Mucosa of rectum (tissue), 2 donors: ENCODE results near the gene EIF4E1B.

Experiments used
- H3K27ac ChIP-seq, 2 donors: one replicate each; pipeline ENCODE4 v1.7.0; 2013; ENCODE audit warnings: inconsistent platforms in 2 of 2, low read depth in 2 of 2, low read length in 2 of 2
- H3K27me3 ChIP-seq, 2 donors: one replicate each; pipeline ENCODE4 v1.7.0; 2013; ENCODE audit warnings: low read length in 2 of 2; ENCODE audit not compliant: control insufficient read depth in 2 of 2, insufficient read depth in 2 of 2
- H3K36me3 ChIP-seq, 2 donors: one replicate each; pipeline ENCODE4 v1.7.0; 2013; ENCODE audit warnings: low read length in 2 of 2; ENCODE audit not compliant: control insufficient read depth in 2 of 2, insufficient read depth in 2 of 2
- H3K4me1 ChIP-seq, 2 donors: one replicate each; pipeline ENCODE4 v1.7.0; 2013; ENCODE audit warnings: low read length in 2 of 2, mild to moderate bottlenecking in 1 of 2; ENCODE audit not compliant: control insufficient read depth in 2 of 2, insufficient read depth in 2 of 2
- H3K4me3 ChIP-seq, 2 donors: one replicate each; pipeline ENCODE4 v1.7.0; 2013; ENCODE audit warnings: low read length in 2 of 2
- H3K9ac ChIP-seq, 2 donors: one replicate each; pipeline ENCODE4 v1.7.0; 2013; ENCODE audit warnings: low read length in 2 of 2, low read depth in 1 of 2, mild to moderate bottlenecking in 1 of 2
- H3K9me3 ChIP-seq, 2 donors: one replicate each; pipeline ENCODE4 v1.7.0; 2013; ENCODE audit warnings: low read length in 2 of 2; ENCODE audit not compliant: control insufficient read depth in 2 of 2
- donor health status: healthy.
- donor health status: Normal muscosa, but diverticular disease.

EIF4E1B gene

DNA sequence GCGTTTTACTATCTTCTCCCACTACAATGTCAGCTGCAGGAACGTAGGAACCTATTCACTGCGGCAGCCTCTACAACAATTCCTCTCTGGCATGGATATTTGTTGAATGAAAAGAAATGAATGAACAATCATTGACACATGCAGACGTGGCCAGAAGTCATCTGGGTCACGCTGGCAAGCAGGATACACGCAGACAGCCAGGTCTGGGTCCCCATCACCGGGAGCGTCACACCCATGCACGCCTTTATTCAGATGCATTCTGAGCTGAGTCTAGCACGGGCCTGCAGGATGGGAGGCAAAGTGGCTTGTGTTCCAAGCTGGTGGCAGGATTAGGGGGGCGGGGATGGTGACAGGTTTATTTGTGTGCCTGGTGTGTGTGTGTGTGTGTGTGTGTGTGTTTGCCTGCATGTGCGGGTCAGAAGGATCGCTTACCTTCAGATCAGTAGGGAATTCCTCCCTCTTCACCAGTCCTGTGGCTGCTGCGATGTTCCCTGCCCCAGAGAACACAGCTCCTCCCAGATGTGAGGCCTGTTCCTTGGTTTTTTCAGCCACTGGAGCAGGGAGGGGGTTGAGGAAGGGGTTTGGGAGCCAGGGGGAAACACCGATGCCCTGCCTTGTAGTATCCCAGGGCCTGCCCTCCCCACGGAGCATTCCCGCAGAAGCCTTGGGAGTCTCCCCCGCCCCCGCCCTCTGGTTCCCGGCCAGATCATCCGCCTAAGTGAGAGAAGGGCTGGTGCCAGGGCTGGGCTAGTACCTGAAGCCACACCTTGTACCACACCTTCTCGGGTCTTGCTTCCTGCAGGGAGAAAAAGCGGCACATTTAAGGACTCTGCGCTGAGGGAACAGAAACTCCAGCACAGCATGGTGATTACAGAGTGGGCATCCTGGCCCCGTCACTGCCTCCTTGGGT lies 4.3 kb upstream of the EIF4E1B start:
- H3K9ac ChIP-seq: no peak overlapping the region
- no peak overlapping the region for H3K27ac ChIP-seq
- H3K36me3 ChIP-seq: no peaks in the 10 kb centered on the region
- H3K9me3 ChIP-seq: no peaks in the 10 kb centered on the region
- no peak overlapping the region for H3K4me3 ChIP-seq
- peaks cover 52 to 58% of the 10 kb centered on the region in 2 donors for H3K27me3 ChIP-seq
- H3K4me1 ChIP-seq: peaks cover 5 to 10% of the 10 kb centered on the region in 2 donors

DNA sequence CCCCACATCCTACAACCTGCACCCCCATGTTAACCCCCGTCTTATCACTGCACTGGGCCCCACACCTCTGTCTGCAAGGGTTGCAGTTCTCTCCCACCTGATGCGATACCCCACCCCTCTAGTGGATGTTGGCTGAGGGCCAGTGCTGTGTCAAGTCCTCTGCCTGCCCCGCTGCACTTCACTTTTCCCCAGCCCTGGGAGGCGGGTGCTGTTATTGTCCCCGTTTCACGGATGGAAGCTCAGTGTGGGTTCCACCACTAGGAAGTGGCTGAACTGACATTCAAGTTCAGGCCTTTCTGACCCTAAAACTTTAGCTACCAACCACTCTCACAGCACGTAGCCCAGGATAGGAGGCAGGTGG lies 3.6 kb upstream of the EIF4E1B start:
- Histone ChIP-seq H3K36me3 (no peaks in the 10 kb centered on the region), H3K27ac (no peak overlapping the region), H3K9ac (no peak overlapping the region), H3K9me3 (no peaks in the 10 kb centered on the region), H3K27me3 (peaks cover 55 to 58% of the 10 kb centered on the region in 2 donors), H3K4me1 (peaks cover 5 to 10% of the 10 kb centered on the region in 2 donors), H3K4me3 (no peak overlapping the region)

DNA sequence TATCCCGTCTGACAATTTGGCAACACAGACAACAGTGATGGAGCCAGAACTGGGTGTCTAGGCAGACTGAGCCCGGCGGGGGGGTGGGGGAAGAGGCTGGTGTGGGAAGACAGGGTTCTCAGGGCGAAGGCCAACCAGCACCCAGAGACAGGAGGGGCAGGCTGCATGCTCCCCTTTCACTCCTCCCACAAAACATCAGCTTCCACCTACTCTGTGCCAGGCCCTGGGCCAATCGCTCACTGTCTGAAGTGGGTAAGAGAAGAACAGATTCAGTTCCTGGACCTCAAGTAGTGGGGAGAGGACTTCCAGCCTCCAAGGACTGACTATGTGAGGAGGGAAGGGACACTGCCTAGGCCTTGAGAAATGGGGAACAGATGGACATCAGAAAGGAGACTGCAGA lies 2.9 kb upstream of the EIF4E1B start:
- H3K27me3 ChIP-seq: peaks cover 53 to 56% of the 10 kb centered on the region in 2 donors
- no peak overlapping the region for H3K9ac ChIP-seq
- H3K36me3 ChIP-seq: no peaks in the 10 kb centered on the region
- no peaks in the 10 kb centered on the region for H3K9me3 ChIP-seq
- H3K27ac ChIP-seq: no peak overlapping the region
- H3K4me3 ChIP-seq: no peak overlapping the region
- H3K4me1 ChIP-seq: peaks cover 5 to 10% of the 10 kb centered on the region in 2 donors

DNA sequence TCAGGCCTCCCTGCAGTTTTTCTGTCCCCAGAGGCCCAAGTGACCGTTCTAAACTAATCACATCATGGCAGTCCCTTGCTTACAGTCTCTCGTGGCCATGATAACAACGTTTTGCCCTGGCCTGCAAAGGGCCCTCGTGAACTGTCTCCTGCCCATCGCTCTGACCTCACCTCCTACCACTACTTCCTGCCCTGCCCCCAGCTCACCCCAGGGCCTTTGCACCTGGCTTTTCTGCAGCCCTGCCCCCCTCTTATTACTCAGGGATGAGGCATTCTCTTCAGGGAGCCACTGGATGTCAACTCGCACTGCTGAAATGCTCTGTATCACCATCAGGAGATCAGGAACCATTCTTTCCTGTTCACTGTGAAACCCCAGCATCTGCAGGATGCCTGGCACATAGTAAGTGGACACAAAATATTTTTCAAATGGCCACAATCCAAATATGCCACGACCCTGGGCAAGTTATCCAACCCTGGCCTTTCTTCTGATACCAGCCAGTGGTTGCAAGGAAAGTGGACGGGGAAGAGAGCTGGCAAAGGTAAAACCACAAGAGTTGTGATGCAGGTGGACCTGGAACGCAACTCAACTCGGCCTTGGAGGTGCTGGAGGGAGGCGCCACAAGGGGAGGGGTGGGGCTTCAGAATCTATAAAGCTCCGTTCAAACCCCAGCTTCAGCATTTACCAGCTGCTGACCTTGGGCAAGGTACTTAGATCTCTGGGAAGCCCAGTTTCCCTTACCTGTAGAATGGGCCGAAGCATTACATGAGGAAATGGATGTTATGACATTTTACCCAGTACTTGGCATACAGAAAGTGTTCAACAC lies 1.9 kb upstream of the EIF4E1B start:
- peaks cover 60 to 65% of the 10 kb centered on the region in 2 donors for H3K27me3 ChIP-seq
- H3K9ac ChIP-seq: no peak overlapping the region

DNA sequence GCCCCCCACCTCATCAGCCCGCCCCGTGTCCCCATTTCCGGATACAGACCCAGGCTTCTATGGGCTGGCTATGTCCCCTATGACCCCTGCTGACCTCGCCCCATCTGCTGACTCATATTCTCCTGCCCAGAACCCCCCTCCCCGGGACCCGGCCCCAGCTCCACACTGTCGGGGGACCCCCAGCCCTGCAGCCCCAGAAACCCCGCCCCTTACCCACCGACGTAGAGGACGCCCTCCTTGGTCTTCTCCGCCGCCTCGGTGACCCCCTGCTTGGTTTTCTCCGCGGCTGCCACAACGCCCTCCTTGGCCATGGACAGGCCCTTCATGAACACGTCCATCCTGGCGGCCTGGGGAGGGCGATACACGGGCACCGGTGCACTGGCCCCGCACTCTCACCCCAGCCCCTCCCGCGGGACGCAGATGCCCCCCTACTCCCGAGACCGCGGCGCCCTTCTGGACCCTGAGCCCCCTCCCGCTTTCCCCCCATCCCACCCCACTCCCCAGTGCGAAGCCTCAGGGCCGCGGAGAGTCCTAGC lies 1.1 kb upstream of the EIF4E1B start:
- H3K9me3 ChIP-seq: no peaks in the 10 kb centered on the region
- H3K4me1 ChIP-seq: peaks cover 5 to 10% of the 10 kb centered on the region in 2 donors
- no peak overlapping the region for H3K27ac ChIP-seq
- H3K27me3 ChIP-seq: peaks cover 63 to 65% of the 10 kb centered on the region in 2 donors
- no peaks in the 10 kb centered on the region for H3K36me3 ChIP-seq
- no peak overlapping the region for H3K9ac ChIP-seq
- no peak overlapping the region for H3K4me3 ChIP-seq

More for the DNA sequence above, 1.9 kb upstream of the EIF4E1B start:
- Histone ChIP-seq H3K4me1 (peaks cover 5 to 10% of the 10 kb centered on the region in 2 donors), H3K36me3 (no peaks in the 10 kb centered on the region), H3K9me3 (no peaks in the 10 kb centered on the region), H3K27ac (no peak overlapping the region), H3K4me3 (no peak overlapping the region)

DNA sequence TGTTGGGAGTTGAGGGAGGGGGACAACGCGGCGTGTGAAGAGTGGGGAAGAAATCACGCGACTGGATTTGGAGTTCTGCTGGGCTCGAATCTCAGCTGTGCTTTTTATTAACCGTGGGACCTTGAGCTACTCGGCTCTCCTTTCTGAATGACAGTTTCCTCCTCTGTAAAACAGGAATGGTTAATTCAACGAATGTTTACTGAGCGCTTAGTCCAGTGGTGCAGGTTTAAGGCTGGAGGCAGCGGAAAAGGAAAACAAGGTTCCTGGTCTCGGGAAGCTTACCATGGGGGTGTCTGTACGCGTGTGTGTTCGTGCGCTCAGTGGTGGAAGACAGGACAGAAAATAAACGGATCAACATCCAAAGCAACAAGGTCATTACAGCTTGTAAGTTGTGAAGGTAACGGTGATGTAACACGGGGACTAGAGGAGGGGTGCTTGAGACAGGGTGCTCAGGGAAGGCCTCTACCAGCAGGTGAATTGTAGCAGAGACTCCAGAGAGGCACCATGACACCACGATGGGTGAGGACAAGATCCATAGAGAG lies 277 bp downstream of the EIF4E1B start:
- H3K27ac ChIP-seq: no peak overlapping the region
- H3K9ac ChIP-seq: no peak overlapping the region
- peak overlapping the region in 1 of 2 donors; percentile 56 for H3K4me3 ChIP-seq
- H3K4me1 ChIP-seq: peaks cover 5 to 10% of the 10 kb centered on the region in 2 donors
- H3K36me3 ChIP-seq: no peaks in the 10 kb centered on the region
- H3K27me3 ChIP-seq: peaks cover 55 to 60% of the 10 kb centered on the region in 2 donors
- H3K9me3 ChIP-seq: no peaks in the 10 kb centered on the region

DNA sequence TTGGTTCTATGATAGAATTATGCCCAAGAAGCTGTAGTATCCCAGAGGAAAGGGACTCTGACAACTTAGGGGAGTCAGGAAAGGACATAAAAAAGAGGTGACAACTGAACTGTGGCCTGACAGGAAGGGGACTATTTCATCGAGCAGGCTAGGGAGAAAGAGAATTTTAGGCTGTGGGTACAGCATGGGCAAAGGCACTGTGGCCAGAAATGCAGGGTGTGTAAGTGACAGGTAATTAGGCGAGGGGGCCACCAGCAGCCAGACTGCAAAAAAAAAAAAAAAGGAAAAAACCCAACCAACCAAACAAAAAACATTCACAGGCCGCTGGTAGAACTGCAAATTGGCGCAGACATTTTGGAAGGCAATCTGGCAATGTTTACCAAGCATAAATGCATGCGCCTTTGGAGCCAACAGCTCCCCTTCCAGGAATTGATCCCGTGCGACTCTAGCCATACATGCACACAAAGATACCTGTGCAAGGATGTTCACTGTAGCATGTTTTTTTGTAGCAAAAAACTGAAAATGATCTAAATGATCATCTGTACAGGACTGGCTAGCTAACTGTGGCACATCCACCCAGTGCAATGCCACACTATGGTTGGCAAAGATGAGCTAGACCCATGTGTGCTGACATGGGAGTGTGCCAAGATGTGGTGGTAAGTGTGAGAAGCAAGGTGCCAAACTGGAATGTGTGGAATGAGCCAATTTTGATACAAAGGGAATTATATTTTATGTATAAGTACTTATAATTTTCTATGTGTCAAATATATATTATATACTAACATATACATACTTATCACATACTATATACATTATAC lies 1.1 kb downstream of the EIF4E1B start:
- Histone ChIP-seq H3K9ac (no peak overlapping the region), H3K4me1 (peaks cover 5 to 10% of the 10 kb centered on the region in 2 donors), H3K36me3 (no peaks in the 10 kb centered on the region), H3K27ac (no peak overlapping the region), H3K27me3 (peaks cover 52 to 60% of the 10 kb centered on the region in 2 donors), H3K4me3 (no peak overlapping the region), H3K9me3 (no peaks in the 10 kb centered on the region)

DNA sequence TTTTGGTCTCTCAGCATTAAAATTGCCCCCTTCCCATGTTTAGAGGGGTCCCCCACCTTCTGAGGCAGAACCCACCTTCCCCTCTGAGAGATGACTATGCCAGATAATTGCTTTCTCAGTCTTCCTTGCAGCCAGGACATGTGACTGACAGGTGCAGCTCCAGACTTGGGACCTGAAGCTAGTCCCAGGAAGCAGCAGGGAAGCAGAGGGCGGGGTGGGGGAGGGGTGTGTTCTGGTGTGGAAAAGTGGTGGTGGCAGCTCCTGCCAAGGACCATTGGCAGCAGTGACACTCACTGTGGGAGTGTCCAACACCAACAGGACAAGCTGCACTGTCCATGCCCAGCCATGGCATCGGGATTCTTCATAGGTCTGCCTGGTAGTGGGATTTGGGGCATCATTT lies 2.3 kb downstream of the EIF4E1B start:
- Histone ChIP-seq H3K4me3 (no peak overlapping the region), H3K27ac (no peak overlapping the region), H3K9ac (no peak overlapping the region), H3K36me3 (no peaks in the 10 kb centered on the region), H3K9me3 (no peaks in the 10 kb centered on the region), H3K4me1 (peaks cover 2 to 6% of the 10 kb centered on the region in 2 donors), H3K27me3 (peaks cover 45 to 58% of the 10 kb centered on the region in 2 donors)

DNA sequence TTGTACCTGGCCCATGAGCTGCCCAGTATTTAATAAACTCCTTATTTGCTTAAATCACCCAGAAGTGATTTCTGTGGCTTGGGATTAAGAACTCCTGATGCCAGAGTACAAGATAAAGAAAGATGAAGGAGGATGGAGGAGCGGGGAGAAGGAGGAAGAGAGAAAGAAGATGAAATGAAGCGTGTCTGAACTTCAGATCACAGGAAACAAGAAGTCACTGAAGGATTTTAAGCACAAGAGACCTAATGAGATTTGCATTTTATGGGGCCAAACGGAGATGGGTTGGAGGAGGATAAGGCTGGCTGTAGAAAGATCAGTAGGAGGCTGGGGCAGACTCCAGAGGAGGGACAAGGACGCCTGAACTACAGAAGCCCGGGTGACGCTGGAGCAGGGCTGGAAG lies 3.1 kb downstream of the EIF4E1B start:
- peaks cover 37 to 50% of the 10 kb centered on the region in 2 donors for H3K27me3 ChIP-seq
- no peak overlapping the region for H3K27ac ChIP-seq
- H3K9me3 ChIP-seq: no peaks in the 10 kb centered on the region
- H3K9ac ChIP-seq: no peak overlapping the region
- no peak overlapping the region for H3K4me3 ChIP-seq
- no peaks in the 10 kb centered on the region for H3K36me3 ChIP-seq
- peaks cover 2 to 6% of the 10 kb centered on the region in 2 donors for H3K4me1 ChIP-seq
